CD4-positive, alpha-beta T cell (primary cell): ENCODE measurements around the gene TSPAN18. TPM values are rescaled to one million over a fixed set of nuclear protein-coding genes. Genes with fewer than 3 reads are reported as not detected.

Experiments
- ATAC-seq: fragments of 200-7000 bp; cut with Tn5 transposase; one replicate; pipeline ENCODE4 v1.10.0; 2022; ENCODE audit warnings: mild to moderate bottlenecking; ENCODE audit not compliant: poor library complexity
- CTCF ChIA-PET: fragments of 350-600 bp; sonication (Branson Sonifier 250); formaldehyde crosslinking; loops from one replicate; lab custom pipeline; 2021; ENCODE audit warnings: antibody characterized with exemption, inconsistent platforms; lab: Charles Lee
- POLR2A ChIA-PET: fragments of 350-600 bp; sonication (Branson Sonifier 250); formaldehyde crosslinking; loops from one replicate; lab custom pipeline; 2021; ENCODE audit warnings: antibody characterized with exemption, inconsistent platforms; lab: Charles Lee
- DNase-seq, 14 experiments: peaks; one replicate each; pipeline ENCODE4 v3.0.0-alpha.2; 2013 to 2020; ENCODE audit warnings: mixed read lengths in 2 of 14
- H3K27ac ChIP-seq, 2 donors: one replicate each; pipeline versions ENCODE4 v1.5.1 to v1.7.0; 2013; ENCODE audit warnings: low read length in 2 of 2, low read depth in 1 of 2, mild to moderate bottlenecking in 1 of 2
- H3K27me3 ChIP-seq, 2 experiments: 1 replicate in 1 of 2; 2 replicates in 1 of 2; pipeline versions ENCODE4 v1.6.1 to v1.7.0; 2013; ENCODE audit warnings: low read length in 2 of 2, control low read depth in 1 of 2, mild to moderate bottlenecking in 1 of 2, moderate library complexity in 1 of 2; ENCODE audit not compliant: insufficient read depth in 2 of 2, control insufficient read depth in 1 of 2
- H3K36me3 ChIP-seq: one replicate; pipeline ENCODE4 v1.6.1; 2013; ENCODE audit warnings: low read length, control low read depth; ENCODE audit not compliant: insufficient read depth
- H3K4me1 ChIP-seq: one replicate; pipeline ENCODE4 v1.6.1; 2013; ENCODE audit warnings: low read length, control low read depth; ENCODE audit not compliant: insufficient read depth
- H3K4me3 ChIP-seq: one replicate; pipeline ENCODE4 v1.5.1; 2013; ENCODE audit warnings: mild to moderate bottlenecking, low read length, moderate library complexity
- H3K9me3 ChIP-seq, 2 experiments: 1 replicate in 1 of 2; 2 replicates in 1 of 2; pipeline versions ENCODE4 v1.6.1 to v1.7.0; 2013; ENCODE audit warnings: low read length in 2 of 2, mild to moderate bottlenecking in 2 of 2, control low read depth in 1 of 2, moderate library complexity in 1 of 2; ENCODE audit not compliant: control insufficient read depth in 1 of 2, insufficient read depth in 1 of 2
- H3K27ac Mint-ChIP-seq: one replicate; pipeline ENCODE4 v1.8.0; 2020; ENCODE audit warnings: mixed read lengths
- H3K27me3 Mint-ChIP-seq: one replicate; pipeline ENCODE4 v1.8.0; 2021; ENCODE audit warnings: mixed read lengths
- H3K36me3 Mint-ChIP-seq: one replicate; pipeline ENCODE4 v1.8.0; 2021; ENCODE audit warnings: low read depth, mixed read lengths
- H3K4me1 Mint-ChIP-seq: one replicate; pipeline ENCODE4 v1.8.0; 2021; ENCODE audit warnings: low read depth, mixed read lengths
- H3K4me3 Mint-ChIP-seq: one replicate; pipeline ENCODE4 v1.8.0; 2020; ENCODE audit warnings: mild to moderate bottlenecking, mixed read lengths
- H3K9me3 Mint-ChIP-seq: one replicate; pipeline ENCODE4 v1.8.0; 2020; ENCODE audit warnings: mixed read lengths
- CTCF ChIP-seq: fragments of 200-600 bp; IDR thresholded peaks from one replicate; pipeline ENCODE4 v1.8.0; 2022; ENCODE audit warnings: antibody characterized with exemption, mild to moderate bottlenecking
- intact Hi-C, 2 experiments: fragments of 100-400 bp; cut with DNase I in 1 of 2; cut with micrococcal nuclease in 1 of 2; formaldehyde crosslinking; loops; one replicate each; pipeline versions ENCODE4 v1.15.1 to v1.9.0; 2023 to 2025; cut with DNase I, micrococcal nuclease
- total RNA-seq, 174 experiments: library from RNA in 2 of 174; stranded (reverse) in 2 of 174; gene quantifications; one replicate each; pipeline ENCODE4 v1.2.3 and lab custom pipeline; 2021 to 2026

Gene TSPAN18
- total RNA-seq, 2 experiments from 2014 or later: 23.0 to 25.3 TPM

- no peaks in the 10 kb centered on the region for H3K4me1 ChIP-seq
Observed at GRCh38 chr11:44835938-44836337, 109.2 kb downstream of the TSPAN18 start.

GRCh38 chr11:44837661-44838060, 110.9 kb downstream of the TSPAN18 start:
- DNase-seq (no peak), ATAC-seq (no peak)
- TF ChIP-seq CTCF: no peak
- Mint-ChIP-seq H3K9me3 (peaks cover 3% of the 10 kb centered on the region), H3K4me1 (no peaks in the 10 kb centered on the region), H3K27me3 (no peaks in the 10 kb centered on the region), H3K27ac (no peak overlapping the region), H3K36me3 (peaks cover 19% of the 10 kb centered on the region), H3K4me3 (no peak overlapping the region)
- H3K4me3 ChIP-seq: no peak overlapping the region
- ChIA-PET POLR2A (no interaction called here), CTCF (no interaction called here)
- peaks cover 7 to 27% of the 10 kb centered on the region in 2 experiments for H3K9me3 ChIP-seq
- H3K36me3 ChIP-seq: peaks cover 15% of the 10 kb centered on the region
- H3K4me1 ChIP-seq: no peaks in the 10 kb centered on the region
- intact Hi-C loops: no loop called here
- H3K27me3 ChIP-seq: no peaks in the 10 kb centered on the region
- H3K27ac ChIP-seq: no peak overlapping the region

More at GRCh38 chr11:44835938-44836337, 109.2 kb downstream of the TSPAN18 start:
- no peaks in the 10 kb centered on the region for H3K27me3 Mint-ChIP-seq
- no peak overlapping the region for H3K4me3 Mint-ChIP-seq
- intact Hi-C loops: no loop called here
- no peak overlapping the region for H3K4me3 ChIP-seq
- H3K4me1 Mint-ChIP-seq: no peaks in the 10 kb centered on the region
- H3K36me3 Mint-ChIP-seq: peaks cover 11% of the 10 kb centered on the region
- H3K9me3 Mint-ChIP-seq: peaks cover 2% of the 10 kb centered on the region
- H3K27ac Mint-ChIP-seq: no peak overlapping the region
- ChIA-PET POLR2A (no interaction called here), CTCF (no interaction called here)
- DNase-seq: no peak
- no peak for ATAC-seq
- peaks cover 13% of the 10 kb centered on the region for H3K36me3 ChIP-seq
- TF ChIP-seq CTCF: no peak
- H3K27me3 ChIP-seq: no peaks in the 10 kb centered on the region
- peaks cover 0 to 16% of the 10 kb centered on the region in 2 experiments for H3K9me3 ChIP-seq
- no peak overlapping the region for H3K27ac ChIP-seq

GRCh38 chr11:44839458-44840084, 112.8 kb downstream of the TSPAN18 start:
- no peak overlapping the region for H3K4me3 ChIP-seq
- H3K9me3 ChIP-seq: peaks cover 9 to 29% of the 10 kb centered on the region in 2 experiments
- DNase-seq (no peak), ATAC-seq (no peak)
- Mint-ChIP-seq H3K4me3 (no peak overlapping the region), H3K27me3 (no peaks in the 10 kb centered on the region), H3K4me1 (no peaks in the 10 kb centered on the region), H3K36me3 (peaks cover 37% of the 10 kb centered on the region), H3K27ac (no peak overlapping the region), H3K9me3 (peaks cover 17% of the 10 kb centered on the region)
- no peak overlapping the region for H3K27ac ChIP-seq
- no peaks in the 10 kb centered on the region for H3K27me3 ChIP-seq
- TF ChIP-seq CTCF: no peak
- ChIA-PET POLR2A (interaction anchor here (0.6 kb wide), 1 partner anchor 18 kb away, joined by 3 read pairs; no protein-coding TSS in a partner anchor), CTCF (no interaction called here)
- H3K4me1 ChIP-seq: no peaks in the 10 kb centered on the region
- intact Hi-C loops: no loop called here
- H3K36me3 ChIP-seq: peaks cover 12% of the 10 kb centered on the region
